ENCODE measurements around the gene LDLRAD4.

GRCh38 chr18:13572148-13572547 is 353.6 kb downstream of the LDLRAD4 start:
- TF ChIP-seq GATA3 (IDR thresholded peaks at IDR 0.05; ENCODE audit: low read depth, low read length) (no peak), GATA2 (IDR thresholded peaks at IDR 0.05; ENCODE audit: low read depth, low read length) (no peak)
